Activated CD4-positive, alpha-beta T cell treated with anti-CD3 and anti-CD28 coated beads, Interleukin-2, amount 10 ng/mL, durations not matched to agents 24 days and 14 days (primary cell): ENCODE data around the gene PIGO. TPM values are rescaled to one million over a fixed set of nuclear protein-coding genes. Genes with fewer than 3 reads are reported as not detected.

Experiments used
- DNase-seq: peaks from one replicate; pipeline ENCODE4 v3.0.0; 2022
- H3K27ac Mint-ChIP-seq: one replicate; pipeline ENCODE4 v1.8.0; 2022; ENCODE audit warnings: mild to moderate bottlenecking, mixed read lengths
- H3K27me3 Mint-ChIP-seq: one replicate; pipeline ENCODE4 v1.8.0; 2022; ENCODE audit warnings: mixed read lengths
- H3K36me3 Mint-ChIP-seq: one replicate; pipeline ENCODE4 v1.8.0; 2022; ENCODE audit warnings: low read depth, mild to moderate bottlenecking, mixed read lengths
- H3K4me1 Mint-ChIP-seq: one replicate; pipeline ENCODE4 v1.8.0; 2021; ENCODE audit warnings: mixed read lengths
- H3K4me3 Mint-ChIP-seq: one replicate; pipeline ENCODE4 v1.8.0; 2022; ENCODE audit warnings: mild to moderate bottlenecking, moderate library complexity, mixed read lengths
- H3K9me3 Mint-ChIP-seq: one replicate; pipeline ENCODE4 v1.8.0; 2021; ENCODE audit warnings: mixed read lengths
- intact Hi-C: fragments of 100-400 bp; cut with micrococcal nuclease; formaldehyde crosslinking; loops from one replicate; pipeline ENCODE4 v1.15.1; 2023
- total RNA-seq: library from RNA; stranded (reverse); gene quantifications from 2 replicates; pipeline ENCODE4 v1.2.3, GENCODE V29; 2022

Gene PIGO
- total RNA-seq, 1 donor from 2014 or later = 32.5 TPM

GRCh38 chr9:35112257-35113020, 16.0 kb upstream of the PIGO start:
- Mint-ChIP-seq H3K9me3 (no peaks in the 10 kb centered on the region), H3K4me1 (peaks cover 54% of the 10 kb centered on the region)

GRCh38 chr9:35111001-35111933, 14.9 kb upstream of the PIGO start:
- intact Hi-C loops = loop anchor here (1.0 to 10.0 kb wide), 10 partner anchors 8 to 1294 kb away; partner anchors contain the start of genes CREB3, DNAJB5, FANCG and HINT2
- Mint-ChIP-seq H3K4me3 (peak overlapping the region; percentile 71), H3K9me3 (no peaks in the 10 kb centered on the region), H3K4me1 (peaks cover 49% of the 10 kb centered on the region), H3K36me3 (peaks cover 2% of the 10 kb centered on the region), H3K27me3 (no peaks in the 10 kb centered on the region), H3K27ac (peak overlapping the region; percentile 85)
- DNase-seq = peak; percentile 98

More at GRCh38 chr9:35112257-35113020, 16.0 kb upstream of the PIGO start:
- Mint-ChIP-seq H3K27ac (peak overlapping the region; percentile 85), H3K36me3 (no peaks in the 10 kb centered on the region), H3K4me3 (peak overlapping the region; percentile 71), H3K27me3 (no peaks in the 10 kb centered on the region)
- peak; percentile 61 for DNase-seq
- intact Hi-C loops = loop anchor here (5.0 to 10.0 kb wide), 4 partner anchors 535 to 1295 kb away; partner anchors contain the start of genes CREB3, HINT2, SPAG8 and TLN1

- no peaks in the 10 kb centered on the region for H3K27me3 Mint-ChIP-seq
Measured at GRCh38 chr9:35110327-35110761, 14.0 kb upstream of the PIGO start.

GRCh38 chr9:35108946-35109575, 12.7 kb upstream of the PIGO start:
- no peaks in the 10 kb centered on the region for H3K9me3 Mint-ChIP-seq
- no peak overlapping the region for H3K4me3 Mint-ChIP-seq
- H3K4me1 Mint-ChIP-seq = peaks cover 30% of the 10 kb centered on the region
- no peak for DNase-seq
- intact Hi-C loops = no loop called here
- no peak overlapping the region for H3K27ac Mint-ChIP-seq
- H3K36me3 Mint-ChIP-seq = peaks cover 16% of the 10 kb centered on the region
- no peaks in the 10 kb centered on the region for H3K27me3 Mint-ChIP-seq

More at GRCh38 chr9:35110327-35110761, 14.0 kb upstream of the PIGO start:
- intact Hi-C loops = loop anchor here (5.0 to 10.0 kb wide), 4 partner anchors 537 to 1293 kb away; partner anchors contain the start of genes CREB3, HINT2, SPAG8 and TLN1
- DNase-seq = peak; percentile 55
- H3K4me1 Mint-ChIP-seq = peaks cover 42% of the 10 kb centered on the region
- no peaks in the 10 kb centered on the region for H3K9me3 Mint-ChIP-seq
- H3K36me3 Mint-ChIP-seq = peaks cover 10% of the 10 kb centered on the region
- H3K4me3 Mint-ChIP-seq = peak overlapping the region; percentile 71
- H3K27ac Mint-ChIP-seq = no peak overlapping the region

GRCh38 chr9:35108461-35108860, 12.1 kb upstream of the PIGO start:
- H3K27me3 Mint-ChIP-seq = no peaks in the 10 kb centered on the region
- no peaks in the 10 kb centered on the region for H3K9me3 Mint-ChIP-seq
- no peak overlapping the region for H3K27ac Mint-ChIP-seq
- peaks cover 16% of the 10 kb centered on the region for H3K36me3 Mint-ChIP-seq
- DNase-seq = no peak
- H3K4me3 Mint-ChIP-seq = no peak overlapping the region
- H3K4me1 Mint-ChIP-seq = peaks cover 27% of the 10 kb centered on the region
- intact Hi-C loops = no loop called here

GRCh38 chr9:35107297-35108290, 11.2 kb upstream of the PIGO start:
- H3K4me1 Mint-ChIP-seq = peaks cover 29% of the 10 kb centered on the region
- intact Hi-C loops = no loop called here
- H3K27me3 Mint-ChIP-seq = no peaks in the 10 kb centered on the region
- H3K27ac Mint-ChIP-seq = no peak overlapping the region
- no peak overlapping the region for H3K4me3 Mint-ChIP-seq
- DNase-seq = peak; percentile 54
- peaks cover 20% of the 10 kb centered on the region for H3K36me3 Mint-ChIP-seq
- H3K9me3 Mint-ChIP-seq = no peaks in the 10 kb centered on the region

- H3K27ac Mint-ChIP-seq = no peak overlapping the region
- H3K9me3 Mint-ChIP-seq = no peaks in the 10 kb centered on the region
- intact Hi-C loops = no loop called here
- peaks cover 28% of the 10 kb centered on the region for H3K36me3 Mint-ChIP-seq
- H3K4me3 Mint-ChIP-seq = no peak overlapping the region
- no peaks in the 10 kb centered on the region for H3K27me3 Mint-ChIP-seq
- no peak for DNase-seq
- peaks cover 27% of the 10 kb centered on the region for H3K4me1 Mint-ChIP-seq
Measured at GRCh38 chr9:35106343-35106730, 9.9 kb upstream of the PIGO start.

- intact Hi-C loops = no loop called here
- no peak for DNase-seq
- Mint-ChIP-seq H3K27me3 (no peaks in the 10 kb centered on the region), H3K27ac (no peak overlapping the region), H3K4me3 (no peak overlapping the region), H3K4me1 (peaks cover 28% of the 10 kb centered on the region), H3K9me3 (no peaks in the 10 kb centered on the region), H3K36me3 (peaks cover 33% of the 10 kb centered on the region)
Measured at GRCh38 chr9:35105571-35106342, 9.4 kb upstream of the PIGO start.

GRCh38 chr9:35105126-35105525, 8.7 kb upstream of the PIGO start:
- DNase-seq = no peak
- no peaks in the 10 kb centered on the region for H3K9me3 Mint-ChIP-seq
- intact Hi-C loops = no loop called here
- no peaks in the 10 kb centered on the region for H3K27me3 Mint-ChIP-seq
- no peak overlapping the region for H3K4me3 Mint-ChIP-seq
- H3K36me3 Mint-ChIP-seq = peaks cover 40% of the 10 kb centered on the region
- peaks cover 28% of the 10 kb centered on the region for H3K4me1 Mint-ChIP-seq
- no peak overlapping the region for H3K27ac Mint-ChIP-seq

GRCh38 chr9:35104586-35104985, 8.2 kb upstream of the PIGO start:
- no peak overlapping the region for H3K4me3 Mint-ChIP-seq

GRCh38 chr9:35103660-35104191, 7.3 kb upstream of the PIGO start:
- Mint-ChIP-seq H3K36me3 (peaks cover 50% of the 10 kb centered on the region), H3K27me3 (no peaks in the 10 kb centered on the region), H3K9me3 (no peaks in the 10 kb centered on the region), H3K27ac (peak overlapping the region; percentile 97), H3K4me3 (peak overlapping the region; percentile 94), H3K4me1 (peaks cover 27% of the 10 kb centered on the region)
- no peak for DNase-seq
- intact Hi-C loops = loop anchor here (1.0 kb wide), 2 partner anchors 8 to 24 kb away; partner anchors contain the start of gene FANCG

More at GRCh38 chr9:35104586-35104985, 8.2 kb upstream of the PIGO start:
- no peak for DNase-seq
- no peaks in the 10 kb centered on the region for H3K27me3 Mint-ChIP-seq
- intact Hi-C loops = no loop called here
- H3K4me1 Mint-ChIP-seq = peaks cover 26% of the 10 kb centered on the region
- H3K36me3 Mint-ChIP-seq = peaks cover 45% of the 10 kb centered on the region
- peak overlapping the region; percentile 71 for H3K27ac Mint-ChIP-seq
- H3K9me3 Mint-ChIP-seq = no peaks in the 10 kb centered on the region
